ENCODE results near the gene ATOH8. TPM values are rescaled to one million over a fixed set of nuclear protein-coding genes. Genes with fewer than 3 reads are reported as not detected.

The ATOH8 gene
- total RNA-seq, 1 experiment from 2014 or later: 0.81 TPM

GRCh38 chr2:85711578-85712060 lies 42.2 kb upstream of the ATOH8 start:
- no peaks in the 10 kb centered on the region for H3K9me3 Mint-ChIP-seq
- H3K27ac Mint-ChIP-seq: no peak overlapping the region
- H3K27me3 Mint-ChIP-seq (ENCODE audit: low read depth): peaks cover 12% of the 10 kb centered on the region
- H3K4me1 Mint-ChIP-seq: peaks cover 2% of the 10 kb centered on the region; the same call in 1 of the 2 replicates
- TF ChIP-seq ZNF317 (CRISPR knock-in tag; IDR thresholded peaks at IDR 0.05; ENCODE audit: borderline replicate concordance, low read depth) (no peak), CBFB (CRISPR knock-in tag; IDR thresholded peaks at IDR 0.05; ENCODE audit: low read depth) (no peak), NR1H2 (CRISPR knock-in tag; IDR thresholded peaks at IDR 0.05) (no peak), ZNF671 (CRISPR knock-in tag; IDR thresholded peaks at IDR 0.05) (no peak), NFATC4 (CRISPR knock-in tag; IDR thresholded peaks at IDR 0.05) (no peak), IRF1 (CRISPR knock-in tag; IDR thresholded peaks at IDR 0.05) (no peak), TEAD1 (CRISPR knock-in tag; IDR thresholded peaks at IDR 0.05) (no peak), FOXP1 (CRISPR knock-in tag; IDR thresholded peaks at IDR 0.05; ENCODE audit: borderline replicate concordance) (no peak), ATF1 (CRISPR knock-in tag; IDR thresholded peaks at IDR 0.05) (no peak), JAZF1 (CRISPR knock-in tag; IDR thresholded peaks at IDR 0.05) (no peak), CREB1 (CRISPR knock-in tag; IDR thresholded peaks at IDR 0.05) (no peak), ZNF512 (CRISPR knock-in tag; IDR thresholded peaks at IDR 0.05; ENCODE audit: borderline replicate concordance) (no peak), MYBL2 (CRISPR knock-in tag; IDR thresholded peaks at IDR 0.05) (no peak), HMGXB4 (CRISPR knock-in tag; IDR thresholded peaks at IDR 0.05) (no peak), SP1 (CRISPR knock-in tag; conservative IDR thresholded peaks at IDR 0.05) (no peak)
- no peak for ATAC-seq
- ChIA-PET POLR2A (no interaction called here), CTCF (interaction anchor here (1.1 to 2.9 kb wide), 2 partner anchors 18 to 116 kb away, joined by 3 to 16 read pairs; no protein-coding TSS in a partner anchor)
- no peak overlapping the region for H3K4me3 Mint-ChIP-seq
- no peaks in the 10 kb centered on the region for H3K36me3 Mint-ChIP-seq
- DNase-seq (ENCODE audit: low spot score): no peak

- TF ChIP-seq ATF2 (CRISPR knock-in tag; IDR thresholded peaks at IDR 0.05; ENCODE audit: borderline replicate concordance, low read depth) (no peak), PREB (CRISPR knock-in tag; IDR thresholded peaks at IDR 0.05; ENCODE audit: borderline replicate concordance) (no peak), CREM (CRISPR knock-in tag; IDR thresholded peaks at IDR 0.05) (no peak), ZNF121 (CRISPR knock-in tag; IDR thresholded peaks at IDR 0.05) (no peak), ATF6 (CRISPR knock-in tag; IDR thresholded peaks at IDR 0.05) (no peak), E2F1 (CRISPR knock-in tag; IDR thresholded peaks at IDR 0.05) (no peak), ZNF263 (CRISPR knock-in tag; IDR thresholded peaks at IDR 0.05; ENCODE audit: low read depth) (no peak)
- H3K27ac Mint-ChIP-seq: no peak overlapping the region
- H3K9me3 Mint-ChIP-seq: no peaks in the 10 kb centered on the region
- POLR2A ChIA-PET: no interaction called here
- peaks cover 6% of the 10 kb centered on the region for H3K27me3 Mint-ChIP-seq (ENCODE audit: low read depth)
- no peaks in the 10 kb centered on the region for H3K36me3 Mint-ChIP-seq
- ATAC-seq: no peak
- DNase-seq (ENCODE audit: low spot score): no peak
- H3K4me3 Mint-ChIP-seq: no peak overlapping the region
- CTCF ChIA-PET: interaction anchor here (0.8 to 2.9 kb wide), 5 partner anchors 12 to 115 kb away, joined by 3 to 16 read pairs (median 3); no protein-coding TSS in a partner anchor
- H3K4me1 Mint-ChIP-seq: no peaks in the 10 kb centered on the region
Observed at GRCh38 chr2:85712336-85712735, 41.5 kb upstream of the ATOH8 start.
